ENCODE measurements around the gene CHTF8. TPM values are rescaled to one million over a fixed set of nuclear protein-coding genes. Genes with fewer than 3 reads are reported as not detected.

Gene CHTF8
- total RNA-seq, 1 donor from 2014 or later = 47.4 TPM

GRCh38 chr16:69095193-69095592, 37.2 kb downstream of the CHTF8 start:
- DNase-seq (ENCODE audit: low read depth) = no peak
- no peak for TF ChIP-seq CTCF (conservative IDR thresholded peaks at IDR 0.05; ENCODE audit: low read depth, low read length)
- no peak overlapping the region for H3K4me3 ChIP-seq (ENCODE audit: low read depth, low read length)

GRCh38 chr16:69094501-69094900, 37.9 kb downstream of the CHTF8 start:
- DNase-seq (ENCODE audit: low read depth) = no peak
- TF ChIP-seq CTCF (conservative IDR thresholded peaks at IDR 0.05; ENCODE audit: low read depth, low read length) = no peak
- H3K4me3 ChIP-seq (ENCODE audit: low read depth, low read length) = no peak overlapping the region

- no peak overlapping the region for H3K4me3 ChIP-seq (ENCODE audit: low read depth, low read length)
- TF ChIP-seq CTCF (conservative IDR thresholded peaks at IDR 0.05; ENCODE audit: low read depth, low read length) = no peak
- no peak for DNase-seq (ENCODE audit: low read depth)
Measured at GRCh38 chr16:69093974-69094373, 38.4 kb downstream of the CHTF8 start.

GRCh38 chr16:69089091-69089910, 43.1 kb downstream of the CHTF8 start:
- DNase-seq (ENCODE audit: low read depth) = no peak
- TF ChIP-seq CTCF (conservative IDR thresholded peaks at IDR 0.05; ENCODE audit: low read depth, low read length) = no peak
- no peak overlapping the region for H3K4me3 ChIP-seq (ENCODE audit: low read depth, low read length)

GRCh38 chr16:69088684-69089083, 43.7 kb downstream of the CHTF8 start:
- no peak for TF ChIP-seq CTCF (conservative IDR thresholded peaks at IDR 0.05; ENCODE audit: low read depth, low read length)
- no peak overlapping the region for H3K4me3 ChIP-seq (ENCODE audit: low read depth, low read length)
- DNase-seq (ENCODE audit: low read depth) = no peak

GRCh38 chr16:69087161-69087581, 45.2 kb downstream of the CHTF8 start:
- H3K4me3 ChIP-seq (ENCODE audit: low read depth, low read length) = no peak overlapping the region
- DNase-seq (ENCODE audit: low read depth) = no peak
- no peak for TF ChIP-seq CTCF (conservative IDR thresholded peaks at IDR 0.05; ENCODE audit: low read depth, low read length)

All from epithelial cell of proximal tubule (primary cell).